Testis (tissue), 3 donors: ENCODE results near the gene MTX3. TPM values are rescaled to one million over a fixed set of nuclear protein-coding genes. Genes with fewer than 3 reads are reported as not detected.

ENCODE experiments used
- DNase-seq: peaks from one replicate; pipeline ENCODE4 v3.0.0-alpha.2; 2019
- H3K27ac ChIP-seq, 2 donors: fragments of 200-600 bp; sonication (generic); one replicate each; pipeline ENCODE4 v1.5.1; 2019
- H3K27me3 ChIP-seq: fragments of 200-600 bp; sonication (generic); one replicate; pipeline ENCODE4 v1.5.1; 2019
- H3K36me3 ChIP-seq: fragments of 200-600 bp; sonication (generic); one replicate; pipeline ENCODE4 v1.5.1; 2017; ENCODE audit warnings: low read depth; ENCODE audit errors: missing control alignments
- H3K4me1 ChIP-seq: fragments of 200-600 bp; sonication (generic); one replicate; pipeline ENCODE4 v1.5.1; 2019
- H3K4me3 ChIP-seq, 2 donors: fragments of 200-600 bp; sonication (generic); one replicate each; pipeline ENCODE4 v1.5.1; 2017 to 2019
- H3K9me3 ChIP-seq: fragments of 200-600 bp; sonication (generic); one replicate; pipeline ENCODE4 v1.5.1; 2017
- POLR2A ChIP-seq: fragments of 450-650 bp; IDR thresholded peaks from one replicate; pipeline ENCODE4 v1.6.1; 2017; ENCODE audit warnings: antibody characterized with exemption, mild to moderate bottlenecking, moderate library complexity
- WGBS, 2 donors: methylation state at CpG; one replicate each; pipeline ENCODE4 v1.1.5; 2018; 5-methylcytosine and 5-hydroxymethylcytosine counted together
- intact Hi-C: fragments of 100-400 bp; cut with DNase I; formaldehyde crosslinking; loops from one replicate; pipeline ENCODE4 v1.15.1; 2023; ENCODE audit warnings: low total_unique reads
- polyA plus RNA-seq: library from polyadenylated mRNA; stranded (reverse); fragments of 350-450 nt; fragmentation: Illumina TruSeq; extraction: RNeasy Lipid Tissue Mini Kit (QIAGEN cat#74804); gene quantifications from one replicate; pipeline ENCODE4 v1.2.3, GENCODE V29; 2014; ENCODE audit warnings: low read depth, low replicate concordance; ENCODE audit not compliant: insufficient read depth
- total RNA-seq, 2 donors: library from RNA; depleted of rRNA; stranded (reverse); fragments of >200 nt; gene quantifications; one replicate each; pipeline ENCODE4 v1.2.3, GENCODE V29; 2016
- TF ChIP-seq, protein P1 (sequence below), 3 experiments: fragments of 450-650 bp in 2 of 3; fragments of 200-600 bp in 1 of 3; sonication (generic) in 1 of 3; IDR thresholded peaks; one replicate each; pipeline ENCODE4 v1.5.1; 2016 to 2019; ENCODE audit warnings: antibody characterized with exemption in 3 of 3, mild to moderate bottlenecking in 2 of 3, moderate library complexity in 1 of 3

MTX3 gene
- total and polyA plus RNA-seq, 3 donors from 2014 or later = 8.7 to 19.4 (median 17.5) TPM

DNA sequence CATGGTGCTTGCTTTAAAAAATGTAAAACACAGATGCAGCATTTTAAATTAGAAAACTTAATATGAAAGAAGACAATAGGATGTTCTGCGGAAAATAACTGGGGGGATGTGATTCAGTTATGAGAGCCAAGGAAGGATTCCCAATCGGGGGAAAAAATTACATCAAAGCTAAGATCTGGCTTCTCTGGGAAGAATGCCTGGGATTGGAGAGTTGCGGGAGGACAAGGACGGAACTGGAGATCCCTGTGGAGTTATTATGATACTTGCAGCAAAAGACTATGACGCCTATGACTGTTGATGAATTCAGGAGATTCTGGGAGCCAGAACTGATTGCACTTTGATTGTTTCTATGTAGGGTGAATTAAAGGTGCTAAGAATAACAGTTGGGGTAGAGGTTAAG lies 24.6 kb downstream of the MTX3 start:
- Histone ChIP-seq H3K9me3 (no peaks in the 10 kb centered on the region), H3K27ac (no peak overlapping the region), H3K36me3 (no peaks in the 10 kb centered on the region), H3K27me3 (no peaks in the 10 kb centered on the region), H3K4me3 (no peak overlapping the region), H3K4me1 (no peaks in the 10 kb centered on the region)
- intact Hi-C loops = no loop called here
- no peak for DNase-seq
- 86 to 93% methylated on average over 5 of the region's 5 CpGs for WGBS, 2 donors
- no peak for TF ChIP-seq POLR2A
- TF ChIP-seq, protein P1, sequence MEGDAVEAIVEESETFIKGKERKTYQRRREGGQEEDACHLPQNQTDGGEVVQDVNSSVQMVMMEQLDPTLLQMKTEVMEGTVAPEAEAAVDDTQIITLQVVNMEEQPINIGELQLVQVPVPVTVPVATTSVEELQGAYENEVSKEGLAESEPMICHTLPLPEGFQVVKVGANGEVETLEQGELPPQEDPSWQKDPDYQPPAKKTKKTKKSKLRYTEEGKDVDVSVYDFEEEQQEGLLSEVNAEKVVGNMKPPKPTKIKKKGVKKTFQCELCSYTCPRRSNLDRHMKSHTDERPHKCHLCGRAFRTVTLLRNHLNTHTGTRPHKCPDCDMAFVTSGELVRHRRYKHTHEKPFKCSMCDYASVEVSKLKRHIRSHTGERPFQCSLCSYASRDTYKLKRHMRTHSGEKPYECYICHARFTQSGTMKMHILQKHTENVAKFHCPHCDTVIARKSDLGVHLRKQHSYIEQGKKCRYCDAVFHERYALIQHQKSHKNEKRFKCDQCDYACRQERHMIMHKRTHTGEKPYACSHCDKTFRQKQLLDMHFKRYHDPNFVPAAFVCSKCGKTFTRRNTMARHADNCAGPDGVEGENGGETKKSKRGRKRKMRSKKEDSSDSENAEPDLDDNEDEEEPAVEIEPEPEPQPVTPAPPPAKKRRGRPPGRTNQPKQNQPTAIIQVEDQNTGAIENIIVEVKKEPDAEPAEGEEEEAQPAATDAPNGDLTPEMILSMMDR (IDR thresholded peaks at IDR 0.05) = no peak

DNA sequence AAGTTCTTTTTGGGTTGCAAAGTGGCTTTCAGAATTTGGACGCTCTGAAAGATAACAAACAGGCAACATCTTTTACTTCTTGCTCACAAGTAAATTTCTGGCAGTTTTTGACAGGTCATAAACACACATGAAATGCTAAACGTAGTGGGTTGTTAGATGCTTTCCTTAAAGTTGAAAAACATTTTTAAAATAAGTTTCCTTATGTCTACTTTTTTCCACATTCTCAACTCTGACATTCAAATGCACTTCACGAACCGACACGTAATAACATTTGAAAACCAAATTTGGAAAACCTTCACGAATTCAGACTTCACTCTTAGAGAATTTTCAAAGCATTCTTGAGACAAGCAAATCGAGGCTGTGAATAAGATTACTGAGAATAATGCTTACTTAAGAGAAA lies 26.9 kb downstream of the MTX3 start:
- WGBS, 2 donors = 83 to 85% methylated on average over 7 of the region's 7 CpGs
- Histone ChIP-seq H3K27me3 (no peaks in the 10 kb centered on the region), H3K27ac (no peak overlapping the region), H3K36me3 (no peaks in the 10 kb centered on the region), H3K4me1 (no peaks in the 10 kb centered on the region), H3K4me3 (no peak overlapping the region), H3K9me3 (no peaks in the 10 kb centered on the region)
- intact Hi-C loops = no loop called here
- DNase-seq = no peak
- TF ChIP-seq, protein P1 (IDR thresholded peaks at IDR 0.05) = no peak
- TF ChIP-seq POLR2A = no peak

DNA sequence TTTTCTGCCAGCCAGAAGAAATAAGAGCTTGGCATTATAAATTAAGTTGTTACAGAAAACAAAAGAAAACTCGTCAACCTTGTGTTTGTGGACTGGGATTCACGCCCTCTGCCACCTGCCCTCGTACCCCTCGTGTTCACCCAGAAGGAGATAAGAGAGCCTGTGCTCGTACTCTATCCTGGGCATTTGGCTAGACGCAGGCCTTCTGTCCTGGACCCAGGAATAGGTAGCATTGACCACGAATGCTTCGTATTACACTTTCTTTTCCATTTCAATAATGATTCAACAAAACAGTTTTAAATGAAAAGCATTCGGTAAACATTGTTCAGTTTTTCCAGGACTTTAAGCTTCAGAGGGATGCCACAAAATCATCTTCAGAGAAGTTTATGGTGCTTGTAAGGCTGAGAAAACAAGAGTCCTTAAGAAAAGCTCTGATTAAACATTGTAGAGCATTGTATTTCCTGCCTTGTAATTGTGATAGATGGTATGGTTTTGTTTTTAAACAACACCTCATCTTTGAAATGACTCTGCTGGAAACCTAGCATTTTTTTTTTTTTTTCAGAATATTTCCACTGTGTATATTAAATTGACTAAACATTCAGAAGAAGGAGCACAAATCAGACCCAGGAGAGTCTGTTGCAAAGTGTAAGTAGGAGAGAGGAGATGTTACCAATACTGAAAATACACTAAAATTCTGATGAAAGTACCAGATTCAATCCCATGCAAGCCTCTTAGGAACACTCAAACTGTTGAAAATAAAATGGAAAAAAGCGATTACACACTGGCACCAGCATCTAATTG lies 27.6 kb downstream of the MTX3 start:
- no peak overlapping the region for H3K27ac ChIP-seq
- 81 to 85% methylated on average over 10 of the region's 10 CpGs for WGBS, 2 donors
- H3K27me3 ChIP-seq = no peaks in the 10 kb centered on the region
- H3K36me3 ChIP-seq = no peaks in the 10 kb centered on the region
- no peak for DNase-seq
- no peaks in the 10 kb centered on the region for H3K9me3 ChIP-seq
- H3K4me1 ChIP-seq = no peaks in the 10 kb centered on the region
- TF ChIP-seq, protein P1 (IDR thresholded peaks at IDR 0.05) = no peak
- no peak for TF ChIP-seq POLR2A
- H3K4me3 ChIP-seq = no peak overlapping the region
- intact Hi-C loops = no loop called here

DNA sequence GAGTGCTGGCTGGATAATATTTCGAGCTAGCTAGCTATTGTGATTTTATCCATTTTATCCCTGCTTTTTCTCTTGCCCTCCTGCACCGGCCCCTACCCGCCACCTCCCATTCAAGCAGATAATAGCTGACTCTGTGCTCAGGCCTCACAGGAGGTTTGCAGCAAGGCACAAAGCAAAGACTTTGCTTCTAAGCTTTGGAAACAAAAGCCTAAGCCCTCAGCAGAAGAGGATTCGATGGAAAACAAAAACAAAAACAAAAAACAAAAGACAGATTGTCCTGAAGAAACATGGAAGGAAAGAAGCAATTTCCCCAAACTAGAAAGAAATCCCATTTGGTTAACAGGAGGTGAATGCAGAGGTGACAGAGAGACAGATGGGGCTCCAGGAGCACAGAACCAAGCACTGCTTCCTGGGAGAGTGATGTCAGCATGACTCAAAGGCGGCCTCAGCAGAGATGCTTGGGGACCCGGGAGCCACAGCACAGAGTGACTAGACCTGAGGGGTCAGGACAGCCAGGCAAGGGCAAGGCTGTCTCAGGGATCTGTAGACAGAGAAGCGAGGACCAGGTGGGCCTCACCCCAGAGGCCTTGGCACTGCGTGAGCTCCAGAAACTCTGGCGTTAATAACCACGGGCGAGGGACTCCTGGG lies 28.4 kb downstream of the MTX3 start:
- no peak for DNase-seq
- Histone ChIP-seq H3K27me3 (no peaks in the 10 kb centered on the region), H3K9me3 (no peaks in the 10 kb centered on the region), H3K4me3 (no peak overlapping the region), H3K36me3 (no peaks in the 10 kb centered on the region), H3K4me1 (no peaks in the 10 kb centered on the region), H3K27ac (no peak overlapping the region)
- TF ChIP-seq, protein P1 (IDR thresholded peaks at IDR 0.05) = no peak
- no peak for TF ChIP-seq POLR2A
- intact Hi-C loops = no loop called here
- WGBS, 2 donors = 78 to 85% methylated on average over 11 of the region's 11 CpGs
